IMR-90 (cell line): Measurements from ENCODE around the gene TTC7B. TPM values are rescaled to one million over a fixed set of nuclear protein-coding genes. Genes with fewer than 3 reads are reported as not detected.

Source experiments
- ATAC-seq: fragments of 200-7000 bp; cut with Tn5 transposase; 2 replicates; pipeline ENCODE4 v1.9.1; 2020; ENCODE audit warnings: low read depth, mild to moderate bottlenecking, moderate library complexity
- BruUV-seq: library from RNA; stranded (reverse); fragments of 400-500 nt; replicated peaks from 2 replicates; lab custom pipeline; 2021; lab: Mats Ljungman, UMichigan
- CTCF ChIA-PET: fragments of 300-600 bp; formaldehyde crosslinking; extraction: SDS; loops from one replicate; lab custom pipeline; 2021; ENCODE audit warnings: antibody characterized with exemption; lab: Yijun Ruan, JAX
- POLR2A ChIA-PET: fragments of 300-600 bp; sonication (Branson Sonifier 250); formaldehyde crosslinking; loops from one replicate; lab custom pipeline; 2022; ENCODE audit warnings: antibody characterized with exemption; ENCODE audit not compliant: unreplicated experiment; lab: Charles Lee
- DNase-seq: peaks from one replicate; pipeline ENCODE4 v3.0.0; 2013
- H2AFZ ChIP-seq: replicated peaks from 2 replicates; pipeline ENCODE3; 2013; ENCODE audit warnings: low read length, mild to moderate bottlenecking; ENCODE audit not compliant: poor library complexity
- H2AK5ac ChIP-seq: 2 replicates; pipeline ENCODE4 v1.6.1; 2013; ENCODE audit warnings: low read depth, low read length, inconsistent platforms
- H2AK9ac ChIP-seq: replicated peaks from 2 replicates; pipeline ENCODE3; 2013; ENCODE audit warnings: mild to moderate bottlenecking, low read depth, low read length, moderate library complexity; ENCODE audit not compliant: poor library complexity
- H2BK120ac ChIP-seq: 2 replicates; pipeline ENCODE4 v1.6.1; 2013; ENCODE audit warnings: low read depth, low read length, inconsistent platforms
- H2BK15ac ChIP-seq: 3 replicates; pipeline ENCODE4 v1.6.1; 2013; ENCODE audit warnings: low read depth, low read length, inconsistent platforms
- H2BK20ac ChIP-seq: 2 replicates; pipeline ENCODE4 v1.6.1; 2013; ENCODE audit warnings: low read depth, mild to moderate bottlenecking, inconsistent platforms, low read length, moderate library complexity
- H2BK5ac ChIP-seq: 2 replicates; pipeline ENCODE4 v1.6.1; 2013; ENCODE audit warnings: mild to moderate bottlenecking, low read depth, low read length, inconsistent platforms; ENCODE audit not compliant: poor library complexity, severe bottlenecking
- H3K14ac ChIP-seq: replicated peaks from 2 replicates; pipeline ENCODE4 v1.6.1; 2013; ENCODE audit warnings: low read depth, low read length, inconsistent platforms
- H3K18ac ChIP-seq: 2 replicates; pipeline ENCODE4 v1.6.1; 2013; ENCODE audit warnings: low read depth, low read length, control low read depth
- H3K23ac ChIP-seq: 2 replicates; pipeline ENCODE4 v1.6.1; 2013; ENCODE audit warnings: low read depth, low read length, inconsistent platforms
- H3K27ac ChIP-seq: 2 replicates; pipeline ENCODE4 v1.5.1; 2013; ENCODE audit warnings: mild to moderate bottlenecking, control low read depth, low read length; ENCODE audit not compliant: insufficient read depth
- H3K27me3 ChIP-seq: 2 replicates; pipeline ENCODE4 v1.6.1; 2013; ENCODE audit warnings: low read length; ENCODE audit not compliant: control insufficient read depth, insufficient read depth
- H3K36me3 ChIP-seq: 2 replicates; pipeline ENCODE4 v1.6.1; 2013; ENCODE audit warnings: low read length, mixed read lengths; ENCODE audit not compliant: control insufficient read depth, insufficient read depth
- H3K4ac ChIP-seq: 2 replicates; pipeline ENCODE4 v1.6.1; 2013; ENCODE audit warnings: low read depth, low read length, inconsistent platforms
- H3K4me1 ChIP-seq: 2 replicates; pipeline ENCODE4 v1.6.1; 2013; ENCODE audit warnings: low read length, mixed read lengths; ENCODE audit not compliant: control insufficient read depth, insufficient read depth
- H3K4me2 ChIP-seq: 2 replicates; pipeline ENCODE4 v1.6.1; 2013; ENCODE audit warnings: low read depth, mild to moderate bottlenecking, control low read depth, low read length, moderate library complexity
- H3K4me3 ChIP-seq: 2 replicates; pipeline ENCODE4 v1.5.1; 2013; ENCODE audit warnings: low read depth, mild to moderate bottlenecking, control low read depth, low read length, moderate library complexity; ENCODE audit not compliant: insufficient read depth
- H3K56ac ChIP-seq: 2 replicates; pipeline ENCODE4 v1.6.1; 2013; ENCODE audit warnings: low read length, inconsistent platforms; ENCODE audit not compliant: insufficient read depth; ENCODE audit errors: extremely low read depth
- H3K79me1 ChIP-seq, 2 experiments: 2 replicates each; pipeline ENCODE4 v1.6.1; 2013; ENCODE audit warnings: low read length in 2 of 2, inconsistent platforms in 1 of 2, low read depth in 1 of 2
- H3K9ac ChIP-seq: 2 replicates; pipeline ENCODE4 v1.6.1; 2013; ENCODE audit warnings: low read depth, low read length, control low read depth
- H3K9me1 ChIP-seq: 2 replicates; pipeline ENCODE4 v1.6.1; 2013; ENCODE audit warnings: low read length, inconsistent platforms; ENCODE audit not compliant: insufficient read depth
- H3K9me3 ChIP-seq: 2 replicates; pipeline ENCODE4 v1.6.1; 2013; ENCODE audit warnings: low read length; ENCODE audit not compliant: control insufficient read depth, insufficient read depth
- H4K20me1 ChIP-seq: 2 replicates; pipeline ENCODE4 v1.6.1; 2013; ENCODE audit warnings: low read length, inconsistent platforms; ENCODE audit not compliant: insufficient read depth
- H4K5ac ChIP-seq: 2 replicates; pipeline ENCODE4 v1.6.1; 2013; ENCODE audit warnings: mild to moderate bottlenecking, low read depth, low read length, control low read depth
- H4K8ac ChIP-seq, 2 experiments: 2 replicates each; pipeline ENCODE4 v1.6.1; 2013; ENCODE audit warnings: low read depth in 2 of 2, low read length in 2 of 2, control low read depth in 1 of 2, inconsistent platforms in 1 of 2
- H4K91ac ChIP-seq: 2 replicates; pipeline ENCODE4 v1.6.1; 2013; ENCODE audit warnings: low read depth, low read length, inconsistent platforms; ENCODE audit not compliant: insufficient read depth
- BHLHE40 ChIP-seq: fragments of 150-350 bp; IDR thresholded peaks from 2 replicates; pipeline ENCODE4 v1.6.1; 2016; ENCODE audit warnings: mild to moderate bottlenecking, low read depth, low read length
- CEBPB ChIP-seq: IDR thresholded peaks from 2 replicates; pipeline ENCODE4 v1.6.1; 2012; ENCODE audit warnings: low read depth, low read length, improper control_type of control experiment
- CHD1 ChIP-seq: IDR thresholded peaks from 2 replicates; pipeline ENCODE4 v1.6.1; 2012; ENCODE audit warnings: low read depth, low read length, improper control_type of control experiment
- ELK1 ChIP-seq: fragments of 150-350 bp; IDR thresholded peaks from 2 replicates; pipeline ENCODE4 v1.6.1; 2016; ENCODE audit warnings: low read depth, mild to moderate bottlenecking, low read length, moderate library complexity, borderline replicate concordance
- FOS ChIP-seq: fragments of 150-350 bp; IDR thresholded peaks from 2 replicates; pipeline ENCODE4 v1.6.1; 2016; ENCODE audit warnings: low read depth, low read length
- MAFK ChIP-seq: IDR thresholded peaks from 2 replicates; pipeline ENCODE4 v1.6.1; 2012; ENCODE audit warnings: low read depth, low read length, improper control_type of control experiment
- MAZ ChIP-seq: IDR thresholded peaks from 2 replicates; pipeline ENCODE4 v1.6.1; 2012; ENCODE audit warnings: low read depth, mild to moderate bottlenecking, low read length, improper control_type of control experiment, moderate library complexity, borderline replicate concordance
- MXI1 ChIP-seq: IDR thresholded peaks from 2 replicates; pipeline ENCODE4 v1.6.1; 2012; ENCODE audit warnings: low read depth, mild to moderate bottlenecking, low read length, moderate library complexity, borderline replicate concordance
- NFE2L2 ChIP-seq: fragments of 150-350 bp; IDR thresholded peaks from 2 replicates; pipeline ENCODE4 v1.6.1; 2016; ENCODE audit warnings: low read depth, mild to moderate bottlenecking, low read length
- POLR2A ChIP-seq: IDR thresholded peaks from 2 replicates; pipeline ENCODE4 v1.6.1; 2012; ENCODE audit warnings: mild to moderate bottlenecking, low read depth, low read length
- RAD21 ChIP-seq: IDR thresholded peaks from 2 replicates; pipeline ENCODE4 v1.6.1; 2012; ENCODE audit warnings: low read length, improper control_type of control experiment
- RCOR1 ChIP-seq: IDR thresholded peaks from 2 replicates; pipeline ENCODE4 v1.6.1; 2012; ENCODE audit warnings: mild to moderate bottlenecking, low read length, improper control_type of control experiment; ENCODE audit not compliant: insufficient replicate concordance
- RFX5 ChIP-seq: IDR thresholded peaks from 2 replicates; pipeline ENCODE4 v1.8.0; 2012; ENCODE audit warnings: low read depth, mild to moderate bottlenecking, low read length, moderate library complexity
- SMC3 ChIP-seq: fragments of 150-350 bp; IDR thresholded peaks from 2 replicates; pipeline ENCODE4 v1.6.1; 2016; ENCODE audit warnings: low read depth, mild to moderate bottlenecking, antibody characterized with exemption, low read length, moderate library complexity
- USF2 ChIP-seq: fragments of 150-350 bp; IDR thresholded peaks from 2 replicates; pipeline ENCODE4 v1.6.1; 2017; ENCODE audit warnings: mild to moderate bottlenecking, antibody characterized with exemption, low read length, low read depth
- WGBS, 2 experiments: methylation state at CpG; one replicate each; pipeline versions ENCODE4 v1.1.5 to v1.1.7; 2013; ENCODE audit warnings: missing lambda C conversion rate in 2 of 2; ENCODE audit not compliant: insufficient read length in 1 of 2; ENCODE audit errors: extremely low coverage in 2 of 2; 5-methylcytosine and 5-hydroxymethylcytosine counted together
- dilution Hi-C: fragments of 300-500 bp; cut with HindIII; formaldehyde crosslinking; loops from one replicate; pipeline ENCODE4 v1.14.3; 2018; ENCODE audit warnings: low sequenced_read_pairs; ENCODE audit not compliant: unreplicated experiment
- in situ Hi-C: fragments of 300-500 bp; cut with MboI; formaldehyde crosslinking; loops from 3 replicates; pipeline ENCODE4 v1.14.3; 2019; ENCODE audit warnings: low sequenced_read_pairs, inconsistent platforms, mixed read lengths
- intact Hi-C: fragments of 100-400 bp; cut with micrococcal nuclease; formaldehyde crosslinking; loops from 2 replicates; pipeline ENCODE4 v1.10.0; 2022
- polyA plus RNA-seq, 3 experiments: library from polyadenylated mRNA; depleted of rRNA; stranded (reverse); fragments of >200 nt; gene quantifications; 2 replicates each; pipeline ENCODE4 v1.2.3, GENCODE V29; 2012; ENCODE audit warnings: low replicate concordance in 1 of 3
- total RNA-seq: library from RNA; depleted of rRNA; stranded (reverse); fragments of >200 nt; gene quantifications from 2 replicates; pipeline ENCODE4 v1.2.3, GENCODE V29; 2012
- TF ChIP-seq, protein P1 (sequence below): conservative IDR thresholded peaks from 2 replicates; pipeline ENCODE4 v1.5.1; 2012; ENCODE audit warnings: mild to moderate bottlenecking, low read depth, low read length, improper control_type of control experiment

Gene TTC7B
- total and polyA plus RNA-seq, 2 of the 4 experiments (the other 2 are of a cell fraction) = 18.1 to 35.3 TPM

DNA sequence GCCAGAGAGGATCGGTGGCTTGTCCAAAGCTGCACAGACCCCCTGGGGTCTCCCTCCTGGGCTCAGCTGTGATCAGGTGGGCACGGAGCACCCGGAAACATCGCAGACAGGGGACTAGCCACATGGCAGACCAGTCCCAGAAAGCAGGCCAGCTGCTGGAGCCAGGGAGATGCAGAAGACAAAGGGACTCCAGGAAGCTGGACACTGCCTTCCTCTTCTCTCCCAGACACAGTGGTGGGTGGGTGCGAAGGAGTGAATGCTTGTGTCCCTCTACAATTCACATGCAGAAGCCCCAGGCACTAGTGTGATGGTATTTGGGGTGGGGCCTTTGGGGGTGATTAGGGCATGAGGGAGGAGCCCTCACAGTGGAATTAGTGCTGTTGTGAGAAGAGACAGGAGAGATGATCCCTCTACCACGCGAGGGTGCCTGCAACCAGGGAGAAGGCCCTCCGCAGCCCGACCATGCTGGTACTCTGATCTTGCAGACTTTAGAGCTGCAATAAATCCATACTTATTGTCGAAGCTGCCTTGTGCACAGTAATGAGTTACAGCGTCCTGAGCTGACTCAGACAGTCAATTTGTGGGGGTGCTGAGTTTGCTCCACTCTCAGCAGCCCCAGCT, 324.2 kb downstream of the TTC7B start:
- Histone ChIP-seq H3K27ac (no peak overlapping the region), H2AK9ac (no peak overlapping the region), H3K56ac (no peak overlapping the region), H2BK20ac (no peak overlapping the region), H4K20me1 (no peaks in the 10 kb centered on the region), H3K9me1 (no peaks in the 10 kb centered on the region), H4K5ac (no peak overlapping the region), H3K4me3 (no peak overlapping the region), H3K14ac (no peak overlapping the region), H4K8ac (no peak overlapping the region), H2BK120ac (no peak overlapping the region), H3K27me3 (no peaks in the 10 kb centered on the region), H3K4me2 (no peak overlapping the region), H3K18ac (no peak overlapping the region), H3K23ac (no peak overlapping the region), H2BK5ac (no peak overlapping the region), H4K91ac (no peak overlapping the region), H3K9me3 (no peaks in the 10 kb centered on the region), H3K4ac (no peak overlapping the region), H3K9ac (no peak overlapping the region), H2AFZ (no peak overlapping the region), H2AK5ac (no peak overlapping the region; the same call in 1 of the 2 replicates), H3K79me1 (no peaks in the 10 kb centered on the region), H3K4me1 (peaks cover 2% of the 10 kb centered on the region; the same call in 1 of the 2 replicates), H3K36me3 (no peaks in the 10 kb centered on the region), H2BK15ac (no peak overlapping the region)
- TF ChIP-seq CHD1 = no peak
- TF ChIP-seq RCOR1 = no peak
- TF ChIP-seq BHLHE40 = no peak
- TF ChIP-seq MAZ = no peak
- TF ChIP-seq ELK1 = no peak
- TF ChIP-seq, protein P1, sequence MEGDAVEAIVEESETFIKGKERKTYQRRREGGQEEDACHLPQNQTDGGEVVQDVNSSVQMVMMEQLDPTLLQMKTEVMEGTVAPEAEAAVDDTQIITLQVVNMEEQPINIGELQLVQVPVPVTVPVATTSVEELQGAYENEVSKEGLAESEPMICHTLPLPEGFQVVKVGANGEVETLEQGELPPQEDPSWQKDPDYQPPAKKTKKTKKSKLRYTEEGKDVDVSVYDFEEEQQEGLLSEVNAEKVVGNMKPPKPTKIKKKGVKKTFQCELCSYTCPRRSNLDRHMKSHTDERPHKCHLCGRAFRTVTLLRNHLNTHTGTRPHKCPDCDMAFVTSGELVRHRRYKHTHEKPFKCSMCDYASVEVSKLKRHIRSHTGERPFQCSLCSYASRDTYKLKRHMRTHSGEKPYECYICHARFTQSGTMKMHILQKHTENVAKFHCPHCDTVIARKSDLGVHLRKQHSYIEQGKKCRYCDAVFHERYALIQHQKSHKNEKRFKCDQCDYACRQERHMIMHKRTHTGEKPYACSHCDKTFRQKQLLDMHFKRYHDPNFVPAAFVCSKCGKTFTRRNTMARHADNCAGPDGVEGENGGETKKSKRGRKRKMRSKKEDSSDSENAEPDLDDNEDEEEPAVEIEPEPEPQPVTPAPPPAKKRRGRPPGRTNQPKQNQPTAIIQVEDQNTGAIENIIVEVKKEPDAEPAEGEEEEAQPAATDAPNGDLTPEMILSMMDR = no peak
- TF ChIP-seq USF2 = no peak
- TF ChIP-seq CEBPB = no peak
- no peak for TF ChIP-seq POLR2A
- no peak for TF ChIP-seq MAFK
- no peak for TF ChIP-seq RAD21
- TF ChIP-seq FOS = no peak
- TF ChIP-seq MXI1 = no peak
- TF ChIP-seq RFX5 = no peak
- TF ChIP-seq SMC3 = no peak
- no peak for TF ChIP-seq NFE2L2
- dilution Hi-C loops (no loop called here), intact Hi-C loops (no loop called here), in situ Hi-C loops (no loop called here)
- POLR2A ChIA-PET = no interaction called here
- CTCF ChIA-PET = no interaction called here
- ATAC-seq (peak; percentile 21), DNase-seq (no peak)
- BruUV-seq = no TSS peak
- 80% methylated on average over 1 of the region's 11 CpGs; no CpG with 5 or more reads in 1 of the 2 experiments for WGBS, 2 experiments
